ENCODE measurements around the gene HABP4.

Gene HABP4

DNA sequence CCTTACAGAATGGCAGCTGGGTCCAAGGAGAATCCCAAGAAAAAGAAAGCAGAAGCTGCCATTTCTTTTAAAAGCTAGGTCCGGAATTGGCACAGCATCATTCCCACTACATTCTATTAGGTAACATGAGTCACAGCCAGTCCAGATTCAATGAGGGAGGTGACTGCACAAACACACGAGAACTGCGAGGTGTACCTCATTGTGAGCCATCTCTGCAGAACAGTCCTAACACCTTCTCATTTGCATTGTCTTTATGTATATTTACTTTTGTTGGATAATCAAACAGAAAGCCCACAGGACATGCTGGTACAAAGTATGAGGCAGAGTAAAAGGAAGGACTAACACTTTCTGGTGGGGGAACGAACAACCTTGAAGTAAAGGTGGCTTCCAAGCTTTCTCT lies 14.6 kb upstream of the HABP4 start:
- no peak for DNase-seq (ENCODE audit: low read depth)

DNA sequence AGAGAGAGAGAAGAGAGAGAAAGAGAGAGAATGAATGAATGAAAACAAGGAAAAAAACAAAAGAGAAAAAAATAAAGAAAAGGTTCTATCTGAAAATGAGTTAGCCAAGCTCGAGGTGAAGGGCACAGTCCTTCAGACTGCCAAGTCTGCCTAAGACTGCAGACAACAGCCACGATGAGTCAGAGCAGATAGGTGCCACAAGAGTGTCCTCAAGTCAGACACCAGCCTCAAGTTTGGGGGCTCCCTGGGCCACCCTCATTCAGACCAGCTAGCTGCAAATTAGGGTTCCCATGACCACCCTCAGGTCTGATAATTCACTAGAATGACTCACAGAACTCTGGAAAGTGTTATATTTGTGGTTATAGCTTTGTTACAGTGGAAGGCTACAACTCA lies 13.9 kb upstream of the HABP4 start:
- peak; percentile 19 for DNase-seq (ENCODE audit: low read depth)

- no peak for DNase-seq (ENCODE audit: low read depth)
Measured at GRCh38 chr9:96436456-96437126, 13.4 kb upstream of the HABP4 start.

- DNase-seq (ENCODE audit: low read depth), result no peak
Measured at GRCh38 chr9:96437454-96437853, 12.5 kb upstream of the HABP4 start.

DNA sequence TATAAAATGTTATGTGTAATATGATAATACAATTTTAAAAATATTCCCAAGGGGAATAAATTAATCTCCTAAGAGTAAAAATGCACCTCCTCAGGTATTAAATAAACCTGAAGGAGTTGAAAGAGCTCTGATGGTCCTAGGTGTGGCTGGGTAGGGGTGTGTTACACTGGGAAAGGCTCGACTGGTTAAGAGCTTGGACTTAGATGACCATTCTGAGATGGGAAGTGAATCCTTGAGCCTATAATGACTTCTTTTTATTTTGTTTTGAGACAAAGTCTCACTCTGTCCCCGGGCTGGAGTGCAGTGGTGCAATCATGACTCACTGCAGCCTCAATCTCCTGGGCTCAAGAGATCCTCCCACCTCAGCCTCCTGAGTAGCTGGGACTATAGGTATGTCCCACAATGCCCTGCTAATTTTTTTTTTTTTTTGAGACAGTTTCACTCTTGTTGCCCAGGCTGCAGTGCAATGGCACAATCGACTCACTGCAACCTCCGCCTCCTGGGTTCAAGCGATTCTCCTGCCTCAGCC lies 9.2 kb upstream of the HABP4 start:
- DNase-seq (ENCODE audit: low read depth), result no peak

- peak; percentile 55 for DNase-seq (ENCODE audit: low read depth)
Measured at GRCh38 chr9:96441798-96442445, 8.0 kb upstream of the HABP4 start.

DNA sequence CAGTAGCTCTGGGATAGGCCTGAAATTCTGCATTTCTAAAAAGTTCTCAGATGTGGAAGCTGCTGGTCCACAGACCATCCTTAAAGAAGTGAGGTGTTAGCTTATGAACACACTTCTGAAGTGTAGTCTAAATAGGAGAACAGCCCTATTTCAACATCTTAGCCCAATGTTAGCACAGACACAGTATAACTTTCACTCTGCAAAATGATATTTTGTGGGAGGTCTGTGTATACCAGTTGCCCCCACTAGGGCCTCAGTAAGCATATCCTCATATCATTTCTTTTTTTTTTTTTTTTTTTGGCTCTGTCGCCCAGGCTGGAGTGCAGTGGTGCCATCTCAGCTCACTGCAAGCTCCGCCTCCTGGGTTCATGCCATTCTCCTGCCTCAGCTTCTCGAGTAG lies 7.5 kb upstream of the HABP4 start:
- DNase-seq (ENCODE audit: low read depth), result peak; percentile 35

DNA sequence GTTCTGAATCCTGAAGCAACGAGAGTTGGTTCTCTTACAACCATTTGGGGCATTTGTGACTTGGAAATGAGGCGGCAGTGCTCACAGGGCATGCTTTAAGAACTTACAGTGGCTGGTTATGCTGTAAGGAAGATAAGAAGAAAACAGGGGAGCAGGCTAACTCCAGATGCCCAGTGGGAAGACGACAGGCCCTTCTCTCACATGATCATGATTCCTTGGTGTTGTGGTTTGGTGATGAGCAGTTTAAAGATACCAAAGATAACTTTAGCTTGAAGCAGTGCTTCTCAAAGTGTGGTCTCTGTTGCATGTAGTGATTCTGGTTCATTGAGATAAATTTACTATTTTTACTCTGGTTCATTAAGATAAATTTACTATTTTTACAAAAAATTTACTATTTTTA lies 2.6 kb upstream of the HABP4 start:
- DNase-seq (ENCODE audit: low read depth), result no peak

DNA sequence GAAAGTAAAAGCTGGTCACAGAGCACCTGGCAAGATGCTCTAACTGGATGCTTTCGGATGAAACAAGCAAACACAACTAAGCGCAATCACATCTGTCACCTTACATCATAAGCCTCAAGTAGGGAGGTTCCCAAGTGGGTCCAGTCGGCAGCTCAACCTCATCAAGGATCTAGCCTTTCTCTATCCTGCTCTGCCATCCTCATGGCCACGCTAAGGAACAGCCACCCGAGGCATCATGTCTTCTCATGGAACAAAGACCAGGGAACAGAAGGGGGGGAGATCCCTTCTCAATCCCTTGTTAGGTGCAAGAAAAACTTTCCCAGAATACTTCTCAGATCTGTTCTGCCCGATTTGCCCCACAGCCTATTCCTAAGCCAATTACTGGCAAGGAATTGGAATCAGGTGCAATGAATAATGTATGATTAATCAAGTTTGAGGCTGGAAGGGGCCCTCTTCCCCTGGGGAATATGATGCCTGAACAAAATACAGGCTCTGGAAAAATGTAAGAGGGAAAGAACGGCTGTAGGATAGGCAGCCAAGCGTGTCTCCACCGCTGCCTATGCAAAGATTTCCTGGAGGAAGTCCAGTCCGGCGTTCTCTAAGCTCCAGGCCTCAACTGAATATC lies 1.3 kb upstream of the HABP4 start:
- DNase-seq (ENCODE audit: low read depth), result no peak

DNA sequence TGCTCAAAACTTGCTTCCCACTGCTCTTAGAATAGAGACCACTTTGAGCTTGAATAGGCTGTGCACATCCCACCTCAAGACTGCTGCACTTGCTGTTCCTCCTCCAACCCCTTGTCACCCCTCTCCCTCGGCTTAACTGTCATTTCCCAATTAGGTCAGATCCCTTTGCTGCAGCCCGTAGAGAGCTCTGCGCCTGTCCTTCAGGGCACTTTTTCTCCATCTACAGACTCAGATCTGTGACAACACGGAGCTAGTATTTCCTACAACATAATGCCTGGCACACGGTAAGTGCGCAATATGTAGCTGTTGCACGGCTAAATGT lies 485 bp upstream of the HABP4 start:
- DNase-seq (ENCODE audit: low read depth), result no peak

- peak; percentile 39 for DNase-seq (ENCODE audit: low read depth)
Measured at GRCh38 chr9:96450613-96451528, 902 bp downstream of the HABP4 start.

DNA sequence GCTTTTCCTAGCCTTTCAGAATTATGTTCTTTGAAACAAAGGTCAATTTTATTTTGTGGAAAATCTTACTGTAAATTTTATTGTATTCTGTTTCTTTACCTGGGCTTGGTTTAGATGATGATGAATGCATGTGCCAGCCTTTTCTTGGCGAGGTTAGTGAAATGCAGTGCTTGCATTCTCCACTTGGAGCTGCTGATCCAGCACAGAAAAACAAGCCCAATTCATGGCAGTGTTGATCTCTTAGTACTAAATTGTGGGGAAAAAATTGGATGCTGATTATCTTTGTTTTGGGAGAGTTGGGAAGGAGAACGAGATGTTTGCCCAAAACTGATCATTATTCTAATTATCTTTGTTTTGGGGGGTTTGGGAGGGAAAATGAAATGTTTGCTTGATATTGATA lies 3.7 kb downstream of the HABP4 start:
- peak; percentile 62 for DNase-seq (ENCODE audit: low read depth)

DNA sequence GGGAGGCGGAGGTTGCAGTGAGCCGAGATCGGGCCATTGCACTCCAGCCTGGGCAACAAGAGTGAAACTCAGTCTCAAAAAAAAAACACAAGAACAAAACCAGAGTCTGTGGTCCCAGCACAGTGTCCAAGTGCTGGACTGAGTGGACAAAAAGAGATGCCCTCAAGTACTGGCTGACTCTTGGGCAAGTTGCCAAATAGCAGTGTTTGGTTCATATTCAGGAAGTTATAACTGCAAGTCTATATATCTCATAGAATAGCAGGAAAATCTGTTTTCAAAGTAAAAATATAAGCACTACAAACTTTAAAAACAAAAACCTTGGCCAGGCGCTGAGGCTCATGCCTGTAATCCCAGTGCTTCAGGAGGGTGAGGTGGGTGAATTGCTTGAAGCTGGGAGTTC lies 7.3 kb downstream of the HABP4 start:
- DNase-seq (ENCODE audit: low read depth), result no peak

DNA sequence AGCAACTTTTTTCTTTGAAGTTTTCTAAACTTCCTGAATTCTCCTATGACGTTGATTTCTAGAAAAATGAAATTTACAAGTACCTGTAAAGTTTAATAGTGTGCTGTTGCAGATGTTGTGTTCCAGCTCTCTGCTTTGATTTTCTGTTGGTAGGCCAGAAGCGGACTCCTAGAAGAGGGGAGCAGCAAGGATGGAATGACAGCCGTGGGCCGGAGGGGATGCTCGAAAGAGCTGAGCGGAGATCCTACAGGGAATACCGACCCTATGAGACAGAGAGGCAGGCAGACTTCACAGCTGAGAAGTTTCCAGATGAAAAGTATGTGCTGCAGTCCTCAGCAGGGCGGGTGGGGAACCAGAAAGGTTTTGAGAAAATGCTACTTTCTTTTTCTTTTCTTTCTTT lies 8.3 kb downstream of the HABP4 start:
- no peak for DNase-seq (ENCODE audit: low read depth)

GRCh38 chr9:96459268-96460007 lies 9.5 kb downstream of the HABP4 start:
- DNase-seq (ENCODE audit: low read depth), result no peak

- no peak for DNase-seq (ENCODE audit: low read depth)
Measured at GRCh38 chr9:96460470-96460869, 10.5 kb downstream of the HABP4 start.

DNA sequence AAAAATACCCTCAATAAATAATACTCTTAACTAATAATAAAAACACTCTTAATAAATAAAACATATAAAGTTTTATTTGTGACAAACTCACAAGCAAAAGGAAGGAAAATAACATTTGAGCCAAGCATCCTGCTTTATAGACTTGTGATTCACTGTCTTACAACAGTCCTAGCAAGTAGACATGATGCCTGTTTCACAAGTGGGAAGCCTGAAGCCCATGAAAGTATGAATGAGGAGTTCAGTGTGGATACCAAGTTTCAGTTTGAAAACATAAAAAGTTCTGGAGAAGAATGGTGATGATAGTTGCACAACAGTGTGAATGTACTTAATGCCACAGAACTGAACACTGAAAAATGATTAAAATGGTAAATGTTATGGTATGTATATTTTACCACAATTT lies 10.9 kb downstream of the HABP4 start:
- no peak for DNase-seq (ENCODE audit: low read depth)

DNA sequence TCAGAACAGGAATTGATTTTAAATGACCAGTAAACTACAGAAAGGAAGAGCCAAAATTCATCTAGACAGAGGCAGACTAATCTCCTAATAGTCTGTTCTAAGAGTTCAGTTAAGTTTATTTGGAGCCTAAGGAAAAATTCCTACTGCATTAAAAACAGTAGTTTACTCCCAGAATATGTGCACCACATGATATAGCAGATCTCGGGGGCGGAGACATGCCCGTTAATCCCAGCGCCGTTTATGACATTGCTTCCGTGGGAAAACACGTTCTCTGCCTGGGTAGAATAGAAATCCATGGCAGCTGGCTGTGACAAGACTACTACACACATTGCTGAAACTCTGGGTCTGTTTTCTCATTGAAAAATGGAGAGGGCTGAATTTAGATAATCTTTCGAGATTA lies 11.4 kb downstream of the HABP4 start:
- no peak for DNase-seq (ENCODE audit: low read depth)

DNA sequence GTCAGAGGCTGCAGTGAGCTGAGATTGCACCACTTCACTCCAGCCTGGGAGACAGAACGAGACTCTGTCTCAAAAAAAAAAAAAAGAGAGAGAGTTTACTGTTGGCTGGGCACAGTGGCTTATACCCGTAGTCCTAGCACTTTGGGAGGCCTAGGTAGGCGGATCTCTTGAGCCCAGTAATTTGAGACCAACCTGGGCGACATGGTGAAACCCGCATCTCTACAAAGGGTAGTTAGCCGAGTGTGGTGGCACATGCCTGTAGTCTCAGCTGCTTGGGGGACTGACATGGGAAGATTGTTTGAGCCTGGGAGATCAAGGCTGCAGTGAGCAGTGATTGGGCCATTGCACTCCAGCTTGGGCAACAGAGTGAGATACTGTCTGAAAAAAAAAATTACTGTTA lies 12.6 kb downstream of the HABP4 start:
- no peak for DNase-seq (ENCODE audit: low read depth)

GRCh38 chr9:96464426-96464825 lies 14.5 kb downstream of the HABP4 start:
- no peak for DNase-seq (ENCODE audit: low read depth)

GRCh38 chr9:96467784-96468183 lies 17.8 kb downstream of the HABP4 start:
- no peak for DNase-seq (ENCODE audit: low read depth)

- DNase-seq (ENCODE audit: low read depth), result no peak
Measured at GRCh38 chr9:96476013-96476412, 26.0 kb downstream of the HABP4 start.
